ENCODE results near the gene GABPB2.
A peak's percentile ranks its signal among the peaks of the same experiment; 100 is the strongest.
"Not testable (repeated sequence)": the region's sequence is repeated elsewhere in the genome, so short reads cannot be mapped to it uniquely, and the experiment has no call there.

Gene GABPB2

DNA sequence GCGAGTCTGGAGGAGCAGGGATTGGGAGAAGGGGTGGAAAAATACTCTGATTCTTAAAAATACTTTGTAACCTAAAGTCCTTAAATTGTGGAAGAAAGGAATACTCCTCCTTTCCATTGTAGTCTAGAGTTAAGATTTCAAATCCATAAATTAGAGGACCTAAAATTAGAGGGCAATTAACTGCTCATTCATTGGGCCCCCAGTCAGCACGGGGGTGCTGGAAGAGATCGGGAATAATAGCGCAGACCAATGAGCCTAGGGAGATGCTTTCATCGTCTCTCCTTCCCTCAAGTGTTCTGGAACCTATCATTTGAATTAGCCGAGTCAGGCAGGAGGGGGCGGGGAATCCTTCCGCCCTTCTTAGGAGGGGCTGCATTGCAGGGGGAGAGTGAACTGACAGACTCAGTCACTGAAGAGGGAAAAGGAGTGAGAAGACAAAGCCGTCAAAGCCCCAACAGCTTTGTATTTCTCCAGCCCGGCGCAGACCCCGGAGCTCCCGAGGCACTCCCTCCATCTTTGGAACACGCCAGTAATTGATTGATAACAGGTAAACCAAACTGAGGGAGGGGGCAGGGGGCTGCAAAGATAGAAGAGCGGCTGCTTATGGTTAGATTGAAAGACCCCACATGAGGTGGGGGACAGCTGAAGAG lies 10.4 kb upstream of the GABPB2 start, which contains the start of gene MLLT11:
MLLT11 (plus strand) TSS at position 391 of the 650 bp plus-strand sequence. CDS start 6,828 bp downstream, outside the sequence.
- peak; percentile 82 for DNase-seq

DNA sequence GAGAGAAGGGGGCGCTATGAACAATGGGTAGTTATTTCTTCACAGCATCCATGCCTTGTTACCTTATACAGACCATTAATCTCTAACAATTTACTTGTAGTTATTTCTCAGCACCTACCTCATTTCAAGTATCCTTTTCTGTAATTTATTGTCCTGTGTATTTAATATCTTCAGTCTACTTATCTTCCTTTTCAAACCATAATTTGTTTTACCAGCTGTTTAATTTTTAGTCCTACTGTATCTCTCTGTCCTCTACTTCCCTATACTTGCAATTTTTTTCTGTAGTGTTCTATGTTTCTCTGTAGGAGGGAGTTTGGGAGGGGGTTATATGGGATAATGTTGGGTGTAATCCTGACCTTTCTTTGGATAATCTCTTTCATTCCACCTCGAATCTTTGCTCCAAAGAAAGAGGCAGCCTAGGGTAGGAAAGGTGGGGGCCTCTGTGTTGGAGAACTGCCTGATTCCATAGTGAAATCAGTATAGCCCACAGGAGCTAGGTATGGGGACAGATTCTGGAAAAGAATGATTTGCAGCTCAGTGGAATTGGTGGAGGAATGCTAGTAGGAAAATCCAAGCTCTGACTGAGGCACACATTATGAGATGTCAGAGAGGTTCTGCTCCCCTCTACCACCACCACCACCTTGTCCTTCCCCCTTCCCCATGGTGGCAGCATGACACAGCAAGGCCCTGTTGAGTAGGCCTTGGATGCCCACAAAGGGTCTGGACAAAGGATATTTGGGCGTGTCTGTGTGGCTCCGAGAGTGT lies 9.7 kb upstream of the GABPB2 start:
- peak; percentile 20 for DNase-seq

DNA sequence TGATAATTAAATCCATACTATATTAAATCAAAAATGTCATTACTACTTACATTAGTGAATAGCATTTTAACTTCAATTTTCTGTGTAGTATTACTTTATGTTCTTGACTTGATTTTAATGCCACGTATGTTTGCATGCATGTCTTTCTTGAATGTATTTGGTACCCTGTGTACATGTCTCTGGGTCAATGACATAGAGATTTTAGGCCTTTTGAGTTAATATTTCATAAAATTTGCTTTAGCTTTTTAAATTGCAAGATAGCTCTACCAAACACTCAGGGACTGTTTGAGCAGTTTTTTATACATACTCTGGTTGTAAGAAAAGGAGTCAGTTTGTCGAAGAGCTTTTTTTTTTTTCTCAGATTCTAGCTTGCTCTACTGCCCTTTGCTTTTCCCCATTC lies 8.9 kb upstream of the GABPB2 start:
- DNase-seq: no peak

DNA sequence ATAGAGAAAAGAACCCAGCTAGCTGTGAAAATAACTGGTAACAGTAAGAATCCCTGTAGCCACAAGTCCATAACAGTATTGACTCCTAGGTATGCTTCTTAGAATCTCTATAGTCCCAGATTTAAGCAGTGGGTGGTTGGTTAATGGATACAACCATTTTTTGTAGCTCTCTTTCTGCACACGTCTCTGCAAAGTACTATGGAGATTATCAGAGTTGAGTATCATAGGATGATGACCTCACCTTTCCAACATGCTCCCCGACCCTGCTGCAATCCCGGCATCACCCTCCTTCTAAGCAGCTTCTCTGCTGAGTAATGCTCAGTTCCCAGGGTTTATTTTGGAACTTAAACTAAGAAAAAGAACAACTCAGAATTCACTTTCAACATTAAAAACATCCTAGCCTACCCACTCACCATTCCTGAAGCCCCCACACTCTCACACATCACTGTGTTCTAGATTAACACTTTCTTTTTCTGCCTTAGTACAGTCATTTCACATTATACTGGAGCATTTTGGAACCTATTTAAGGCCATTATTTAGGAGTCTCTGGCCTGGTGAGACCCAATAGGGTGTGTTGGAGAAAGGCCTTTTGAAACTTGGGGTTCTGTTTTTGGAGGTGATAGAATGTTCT lies 7.7 kb upstream of the GABPB2 start:
- peak; percentile 79 for DNase-seq

DNA sequence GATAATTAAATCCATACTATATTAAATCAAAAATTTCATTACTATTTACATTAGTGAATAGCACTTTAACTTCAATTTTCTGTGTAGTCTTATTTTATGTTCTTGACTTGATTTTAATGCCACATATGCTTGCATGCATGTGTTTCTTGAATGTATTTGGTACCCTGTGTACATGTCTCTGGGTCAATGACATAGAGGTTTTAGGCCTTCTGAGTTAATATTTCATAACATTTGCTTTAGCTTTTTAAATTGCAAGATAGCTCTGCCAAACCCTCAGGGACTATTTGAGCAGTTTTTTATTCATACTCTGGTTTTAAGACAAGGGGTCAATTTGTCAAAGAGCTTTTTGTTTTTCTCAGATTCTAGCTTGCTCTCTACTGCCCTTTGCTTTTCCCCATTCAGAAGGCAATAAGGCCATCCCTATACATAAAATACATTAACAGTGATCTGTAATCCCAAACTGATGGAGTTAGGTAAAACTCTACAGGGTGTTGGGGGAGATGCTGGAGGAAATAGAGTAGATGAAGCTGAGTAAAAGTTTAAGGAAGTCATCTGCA lies 5.4 kb upstream of the GABPB2 start:
- no peak for DNase-seq

DNA sequence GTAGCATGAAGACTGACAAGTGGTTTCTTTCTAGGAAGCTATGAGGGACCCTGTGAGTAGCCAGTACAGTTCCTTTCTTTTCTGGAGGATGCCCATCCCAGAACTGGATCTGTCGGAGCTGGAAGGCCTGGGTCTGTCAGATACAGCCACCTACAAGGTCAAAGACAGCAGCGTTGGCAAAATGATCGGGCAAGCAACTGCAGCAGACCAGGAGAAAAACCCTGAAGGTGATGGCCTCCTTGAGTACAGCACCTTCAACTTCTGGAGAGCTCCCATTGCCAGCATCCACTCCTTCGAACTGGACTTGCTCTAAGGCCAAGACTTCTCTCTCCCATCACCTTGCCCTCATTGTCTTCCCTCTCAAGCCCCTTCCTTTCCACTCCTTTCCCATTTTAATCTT lies 3.4 kb upstream of the GABPB2 start:
- DNase-seq: no peak

DNA sequence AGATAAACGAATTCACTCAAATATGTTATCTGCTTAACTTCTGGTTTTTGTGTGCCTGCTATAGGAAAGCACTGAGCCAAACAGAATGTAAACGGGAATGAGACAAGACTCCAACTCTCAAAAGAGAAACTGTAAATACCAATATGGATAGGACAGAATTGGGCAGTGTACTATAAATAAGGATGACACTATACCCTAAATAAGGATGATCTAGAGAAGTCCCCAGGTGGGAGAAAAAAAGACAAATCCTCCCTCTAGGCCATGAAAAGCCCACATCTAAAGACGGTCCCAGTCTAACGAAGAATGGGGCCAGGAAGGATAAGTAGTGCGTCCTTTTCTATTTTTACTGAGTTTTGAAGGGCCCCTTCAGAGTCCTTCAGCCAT lies 1.5 kb upstream of the GABPB2 start:
- no peak for DNase-seq

DNA sequence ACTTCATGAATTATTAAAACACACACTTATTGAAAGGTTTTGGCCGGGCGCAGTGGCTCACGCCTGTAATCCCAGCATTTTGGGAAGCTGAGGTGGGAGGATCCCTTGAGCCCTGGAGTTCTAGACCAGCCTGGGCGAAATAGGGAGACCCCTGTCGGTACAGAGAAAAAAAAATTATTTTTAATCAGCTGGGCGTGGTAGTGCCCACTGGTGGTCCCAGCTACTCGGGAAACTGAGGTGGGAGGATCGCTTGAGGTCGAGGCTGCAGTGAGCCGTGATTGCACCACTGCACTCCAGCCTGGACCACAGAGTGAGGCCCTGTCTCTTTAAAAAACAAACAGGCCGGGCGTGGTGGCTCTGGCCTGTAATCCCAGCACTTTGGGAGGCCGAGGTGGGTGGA lies 1.7 kb downstream of the GABPB2 start:
- no peak for DNase-seq

DNA sequence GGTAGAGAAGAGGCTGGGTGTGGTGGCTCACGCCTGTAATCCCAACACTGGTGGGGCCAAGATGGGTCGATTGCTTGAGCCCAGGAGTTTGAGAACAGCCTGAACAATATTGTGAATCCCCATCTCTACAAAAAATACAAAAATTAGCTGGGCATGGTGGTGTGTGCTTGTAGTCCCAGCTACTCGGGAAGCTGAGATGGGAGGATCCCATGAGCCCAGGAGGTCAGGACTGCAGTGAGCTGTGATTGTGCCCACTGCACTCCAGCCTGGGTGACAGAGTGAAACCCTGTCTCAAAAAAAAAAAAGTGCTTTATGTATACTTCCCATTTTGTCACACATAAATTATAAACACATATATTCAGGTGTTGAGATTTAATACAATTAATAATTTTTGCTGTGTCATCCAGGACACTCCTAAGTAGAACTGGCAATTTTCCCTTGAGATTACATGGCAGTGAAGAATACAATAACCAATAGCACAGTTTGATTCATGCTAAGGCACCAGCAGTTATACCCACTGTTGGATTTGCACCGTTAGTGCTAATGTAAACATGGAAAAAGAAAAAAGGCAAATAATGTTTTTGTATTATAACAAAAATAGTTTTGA lies 15.5 kb downstream of the GABPB2 start:
- DNase-seq: no peak

DNA sequence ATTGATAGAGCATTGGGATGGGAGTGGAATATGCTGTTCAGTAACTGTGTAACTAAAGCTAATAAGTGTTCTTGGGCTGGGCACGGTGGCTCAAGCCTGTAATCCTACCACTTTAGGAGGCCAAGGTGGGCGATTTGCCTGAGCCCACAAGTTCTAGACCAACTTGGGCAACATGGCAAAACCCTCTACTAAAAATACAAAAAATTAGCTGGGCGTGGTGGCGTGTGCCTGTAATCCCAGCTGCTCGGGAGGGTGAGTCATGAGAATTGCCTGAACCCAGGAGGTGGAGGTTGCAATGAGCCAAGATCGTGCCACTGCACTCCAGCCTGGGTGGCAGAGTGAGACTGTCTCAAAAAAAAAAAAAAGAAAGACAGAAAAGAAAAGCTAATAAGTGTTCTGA lies 26.9 kb downstream of the GABPB2 start:
- not testable (repeated sequence) for DNase-seq

DNA sequence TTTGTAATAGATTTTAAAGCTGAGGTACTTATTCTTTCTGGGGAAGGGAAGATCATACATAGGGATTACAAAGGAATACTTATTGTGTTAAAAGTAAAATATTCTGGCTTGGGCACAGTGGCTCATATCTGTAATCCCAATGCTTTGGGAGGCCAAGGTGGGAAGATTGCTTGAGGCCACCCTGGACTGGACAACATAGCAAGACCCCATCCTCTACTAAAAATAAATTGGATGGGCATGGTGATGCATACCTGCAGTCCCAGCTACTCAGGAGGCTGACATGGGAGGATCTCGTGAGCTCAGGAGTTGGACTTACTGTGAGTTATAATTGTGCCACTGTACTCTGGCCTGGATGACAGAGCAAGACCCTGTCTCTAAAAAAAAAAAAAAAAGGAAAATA lies 27.6 kb downstream of the GABPB2 start:
- no peak for DNase-seq

DNA sequence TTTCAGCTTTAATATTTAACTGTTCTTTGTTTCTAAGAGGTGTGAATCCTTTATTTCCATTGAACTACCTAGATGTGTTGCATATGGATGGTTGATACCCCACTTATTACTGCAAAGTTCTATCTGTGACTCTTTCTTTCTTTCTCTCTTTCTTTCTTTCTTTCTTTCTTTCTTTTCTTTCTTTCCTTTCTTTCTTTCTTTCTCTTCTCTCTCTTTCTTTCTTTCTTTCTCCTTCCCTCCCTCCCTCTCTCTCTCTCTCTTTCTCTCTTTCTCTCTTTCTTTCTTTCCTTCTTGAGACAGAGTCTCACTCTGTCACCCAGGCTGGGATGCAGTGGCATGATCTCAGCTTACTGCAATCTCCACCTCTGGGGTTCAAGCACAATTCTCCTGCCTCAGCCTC lies 34.1 kb downstream of the GABPB2 start:
- no peak for DNase-seq

DNA sequence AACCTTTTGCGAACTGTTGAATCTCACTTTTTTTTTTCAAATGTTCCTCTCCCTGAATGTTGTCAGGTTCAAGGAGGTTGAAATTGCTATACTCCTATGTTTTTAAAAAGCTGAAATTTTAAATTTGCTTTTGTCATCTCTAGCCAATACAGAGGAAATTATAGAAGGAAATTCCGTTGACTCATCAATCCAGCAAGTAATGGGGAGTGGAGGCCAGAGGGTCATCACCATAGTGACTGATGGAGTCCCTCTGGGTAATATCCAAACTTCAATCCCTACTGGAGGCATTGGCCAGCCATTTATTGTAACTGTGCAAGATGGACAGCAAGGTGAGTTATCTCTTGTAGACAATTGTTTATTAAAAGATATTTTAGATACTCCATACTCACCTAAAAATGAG lies 36.3 kb downstream of the GABPB2 start:
- peak; percentile 47 for DNase-seq

DNA sequence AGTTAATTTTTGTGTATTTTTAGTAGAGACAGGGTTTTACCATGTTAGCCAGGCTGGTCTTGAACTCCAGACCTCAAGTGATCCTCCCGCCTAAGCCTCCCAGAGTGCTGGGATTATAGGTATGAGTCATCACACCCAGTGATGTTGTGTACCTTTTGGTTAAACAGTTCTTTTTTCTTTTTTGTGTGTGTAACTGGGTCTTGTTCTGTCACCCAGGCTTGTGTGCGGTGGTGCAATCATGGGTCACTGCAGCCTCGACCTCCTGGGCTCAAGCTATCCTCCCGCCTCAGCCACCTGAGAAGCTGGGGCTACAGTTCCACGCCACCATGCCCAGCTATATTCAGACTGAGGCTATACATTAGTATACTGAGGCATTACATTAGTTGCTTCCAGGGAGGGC lies 37.8 kb downstream of the GABPB2 start:
- no peak for DNase-seq

DNA sequence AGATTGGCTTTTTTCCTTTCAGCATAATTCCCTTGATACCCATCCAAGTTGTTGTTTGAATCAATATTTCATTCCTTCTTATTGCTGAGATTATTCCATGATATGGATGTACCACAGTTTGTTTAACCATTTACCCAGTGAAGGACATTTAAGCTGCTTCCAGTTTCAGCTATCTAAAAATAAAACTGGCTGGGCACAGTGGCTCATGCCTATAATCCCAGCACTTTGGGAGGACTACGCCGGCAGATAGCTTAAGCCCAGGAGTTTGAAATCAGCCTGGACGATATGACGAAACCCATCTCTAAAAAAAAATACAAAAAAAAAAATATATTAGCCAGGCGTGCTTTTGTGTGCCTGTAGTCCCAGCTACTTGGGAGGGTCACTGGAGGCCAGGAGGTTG lies 43.3 kb downstream of the GABPB2 start:
- no peak for DNase-seq

DNA sequence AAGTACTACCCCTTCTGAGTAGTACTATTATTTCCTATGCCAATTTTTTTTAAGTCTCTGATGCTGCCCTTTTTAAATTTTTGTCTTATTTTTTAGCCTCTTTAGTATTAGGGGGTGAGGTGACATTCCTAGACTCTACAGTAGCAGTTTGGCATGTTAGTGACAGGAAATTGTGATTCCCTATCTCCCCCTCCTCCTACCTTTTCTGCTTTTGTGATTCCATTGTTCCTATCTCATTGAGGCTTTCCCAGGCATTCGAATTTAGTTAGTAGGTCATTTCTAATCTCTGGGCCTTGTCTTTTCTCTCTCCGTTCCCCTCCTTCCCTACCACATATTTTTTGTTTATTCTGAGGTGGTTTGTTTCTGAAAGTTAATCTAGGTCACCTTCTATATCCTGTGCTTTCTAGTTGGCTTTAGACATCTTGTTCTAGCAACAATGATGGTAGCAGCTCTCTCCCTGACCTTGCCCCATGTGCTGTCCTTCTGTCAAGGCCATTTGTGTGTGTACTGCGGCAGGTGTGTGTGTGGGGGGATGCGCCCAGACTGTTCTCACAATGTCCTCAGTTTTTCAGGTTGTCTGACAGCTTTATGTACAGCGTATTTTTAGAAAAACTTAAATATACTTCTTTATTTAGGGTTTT lies 54.3 kb downstream of the GABPB2 start:
- DNase-seq: no peak

DNA sequence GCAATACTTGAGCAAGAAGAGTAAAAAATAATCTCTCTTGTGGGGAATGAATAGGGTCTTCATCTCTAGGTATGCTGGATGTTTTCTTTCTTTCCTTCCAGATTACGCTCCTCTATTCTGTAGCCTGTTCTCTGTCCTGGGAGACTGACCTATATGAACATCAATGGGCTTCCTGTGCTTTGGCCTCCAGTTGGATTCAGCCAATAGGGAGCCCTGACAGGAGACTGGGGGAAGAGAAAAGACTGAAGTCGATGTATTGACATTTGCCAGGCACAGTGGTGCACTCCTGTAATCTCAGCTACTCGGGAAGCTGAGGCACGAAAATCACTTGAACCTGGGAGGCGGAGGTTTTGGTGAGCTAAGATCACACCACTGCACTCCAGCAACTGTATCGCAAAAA lies 58.2 kb downstream of the GABPB2 start:
- DNase-seq: no peak

DNA sequence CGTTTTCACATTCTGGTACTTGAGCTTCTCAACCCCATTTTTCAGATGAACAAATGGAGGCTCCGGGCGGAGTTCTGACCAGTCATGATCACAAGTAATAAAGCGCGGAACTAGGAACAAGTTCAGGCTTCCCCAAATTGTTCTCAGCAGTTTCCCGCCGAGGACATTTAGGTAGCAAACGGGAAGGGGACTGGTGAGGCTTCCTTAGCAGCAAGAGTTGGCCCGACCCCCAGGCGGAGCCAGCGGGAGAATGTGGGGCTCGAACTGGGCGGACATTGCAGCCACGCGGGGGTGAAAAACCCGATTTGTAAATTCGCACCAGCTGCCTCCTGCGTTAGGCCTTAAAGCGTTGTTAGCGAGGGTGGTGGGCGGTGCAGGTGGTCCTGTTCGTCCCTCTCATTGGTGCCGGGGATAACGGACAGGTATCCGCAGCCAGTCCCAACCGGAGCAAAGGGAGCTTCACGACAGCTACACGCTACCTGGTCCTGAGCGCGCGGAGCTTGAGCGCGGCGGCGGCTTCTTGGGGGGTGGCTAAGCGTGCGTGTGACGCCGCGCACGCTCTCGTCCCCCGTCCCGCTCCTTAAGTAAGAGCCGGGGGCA lies 60.5 kb downstream of the GABPB2 start:
- peak; percentile 89 for DNase-seq

DNA sequence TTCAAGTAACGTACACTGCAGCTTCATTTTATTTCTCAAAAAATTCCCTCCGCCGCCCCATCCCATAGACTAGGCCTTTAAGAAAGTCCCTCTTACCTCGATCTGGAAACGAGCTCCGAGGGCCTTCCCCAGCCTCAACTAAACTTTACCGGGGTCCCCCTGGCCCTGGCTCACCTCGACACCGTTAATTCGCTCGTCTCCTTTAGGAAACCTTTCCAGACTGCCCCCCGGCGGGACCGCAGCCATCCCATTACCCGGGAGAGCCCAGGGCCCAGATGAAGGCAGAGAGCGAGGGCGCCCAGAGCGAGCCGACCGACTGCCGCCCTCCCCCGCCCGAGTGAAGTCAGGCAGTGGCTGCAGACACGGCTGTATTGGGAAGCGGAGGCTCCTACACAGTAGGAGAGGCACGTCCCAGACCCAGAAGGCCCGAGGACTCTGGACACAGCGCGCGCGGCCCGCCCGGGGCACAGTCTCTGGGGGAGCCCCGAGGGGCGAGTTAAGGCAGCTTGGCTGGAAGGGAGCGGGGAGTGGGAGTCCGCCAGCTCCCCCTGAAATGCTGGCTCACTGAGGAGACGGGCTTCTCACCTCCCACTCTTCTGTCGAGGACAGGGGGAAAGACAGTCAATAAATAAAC lies 61.3 kb downstream of the GABPB2 start:
- DNase-seq: peak; percentile 17

DNA sequence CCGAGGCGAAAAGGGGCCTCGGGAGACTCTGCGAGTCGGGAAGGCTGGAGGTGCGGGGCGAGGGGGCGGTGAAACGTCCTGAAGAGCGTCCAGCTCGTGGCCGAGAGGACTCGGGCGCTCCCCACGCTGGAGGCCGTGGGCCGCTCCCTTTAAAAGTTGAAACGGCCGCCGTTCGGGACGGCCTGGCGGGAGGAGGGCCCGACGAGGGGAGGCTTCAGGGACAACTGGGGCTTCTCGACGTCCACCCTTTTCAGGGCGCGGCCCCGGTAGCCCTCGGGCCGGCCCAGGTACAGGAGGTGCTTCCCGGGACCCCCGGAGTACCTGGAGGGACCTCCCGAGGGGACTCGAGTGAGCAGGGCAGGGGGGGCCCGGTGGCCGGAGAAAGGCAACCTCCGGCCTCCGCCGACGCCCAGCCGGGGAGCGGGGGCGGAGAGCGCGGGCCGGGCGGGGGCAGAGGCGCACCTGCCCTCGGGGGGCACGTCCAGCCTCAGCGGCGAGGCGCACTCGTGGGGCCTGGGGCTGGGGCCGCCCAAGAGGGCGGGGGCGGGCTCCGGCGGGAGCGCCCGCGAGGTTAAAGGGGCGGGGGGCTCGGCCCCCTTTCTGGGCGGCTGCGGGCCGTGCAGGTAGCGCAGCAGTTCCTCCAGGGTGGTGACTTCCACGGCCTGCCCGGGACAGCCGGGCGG lies 61.9 kb downstream of the GABPB2 start:
- DNase-seq: no peak
